ENCODE measurements around the gene POP5. TPM values are rescaled to one million over a fixed set of nuclear protein-coding genes. Genes with fewer than 3 reads are reported as not detected.
"Not testable (repeated sequence)": the region's sequence is repeated elsewhere in the genome, so short reads cannot be mapped to it uniquely, and the experiment has no call there.

POP5 gene
- total RNA-seq, 3 donors from 2014 or later, result 29.5 to 44.3 (median 37.7) TPM

GRCh38 chr12:120620624-120621023, 39.4 kb upstream of the POP5 start:
- DNase-seq, result peak; percentile 57 to 64 (median 61)
- ATAC-seq, result peak; percentile 99
- Histone ChIP-seq H3K4me1 (ENCODE audit: low read depth) (peaks cover 3% of the 10 kb centered on the region), H3K9me3 (no peaks in the 10 kb centered on the region), H3K4me3 (no peak overlapping the region), H3K36me3 (ENCODE audit: low read depth) (no peaks in the 10 kb centered on the region)
- intact Hi-C loops (cut with DNase I, micrococcal nuclease), result no loop called here
- TF ChIP-seq CTCF (IDR thresholded peaks at IDR 0.05), result no peak

- no peaks in the 10 kb centered on the region for H3K9me3 ChIP-seq
- peaks cover 3% of the 10 kb centered on the region for H3K4me1 ChIP-seq (ENCODE audit: low read depth)
- no peak overlapping the region for H3K4me3 ChIP-seq
- ATAC-seq, result no peak
- intact Hi-C loops (cut with DNase I, micrococcal nuclease), result no loop called here
- no peak for DNase-seq
- TF ChIP-seq CTCF (IDR thresholded peaks at IDR 0.05), result no peak
- no peaks in the 10 kb centered on the region for H3K36me3 ChIP-seq (ENCODE audit: low read depth)
Measured at GRCh38 chr12:120618954-120619615, 37.9 kb upstream of the POP5 start.

- ATAC-seq; H3K4me1 ChIP-seq (ENCODE audit: low read depth); intact Hi-C loops (cut with DNase I, micrococcal nuclease); H3K9me3 ChIP-seq; DNase-seq; H3K4me3 ChIP-seq; H3K36me3 ChIP-seq (ENCODE audit: low read depth): not testable (repeated sequence)
Measured at GRCh38 chr12:120617767-120618166, 36.6 kb upstream of the POP5 start.

GRCh38 chr12:120617193-120617592, 36.0 kb upstream of the POP5 start:
- H3K36me3 ChIP-seq (ENCODE audit: low read depth); intact Hi-C loops (cut with DNase I, micrococcal nuclease); ATAC-seq; H3K4me3 ChIP-seq; H3K4me1 ChIP-seq (ENCODE audit: low read depth); H3K9me3 ChIP-seq; DNase-seq: not testable (repeated sequence)

- intact Hi-C loops (cut with DNase I, micrococcal nuclease), result no loop called here
- ATAC-seq (no peak), DNase-seq (no peak)
- Histone ChIP-seq H3K4me3 (no peak overlapping the region), H3K36me3 (ENCODE audit: low read depth) (no peaks in the 10 kb centered on the region), H3K9me3 (no peaks in the 10 kb centered on the region), H3K4me1 (ENCODE audit: low read depth) (no peaks in the 10 kb centered on the region)
- no peak for TF ChIP-seq CTCF (IDR thresholded peaks at IDR 0.05)
Measured at GRCh38 chr12:120614848-120615247, 33.6 kb upstream of the POP5 start.

GRCh38 chr12:120611534-120611933, 30.3 kb upstream of the POP5 start:
- H3K9me3 ChIP-seq; intact Hi-C loops (cut with DNase I, micrococcal nuclease); H3K4me3 ChIP-seq; H3K4me1 ChIP-seq (ENCODE audit: low read depth); DNase-seq; H3K36me3 ChIP-seq (ENCODE audit: low read depth); ATAC-seq: not testable (repeated sequence)

- H3K4me1 ChIP-seq (ENCODE audit: low read depth), result no peaks in the 10 kb centered on the region
- H3K4me3 ChIP-seq, result no peak overlapping the region
- no peak for TF ChIP-seq CTCF (IDR thresholded peaks at IDR 0.05)
- intact Hi-C loops (cut with DNase I, micrococcal nuclease), result no loop called here
- H3K36me3 ChIP-seq (ENCODE audit: low read depth), result no peaks in the 10 kb centered on the region
- ATAC-seq, result no peak
- H3K9me3 ChIP-seq, result no peaks in the 10 kb centered on the region
- DNase-seq, result no peak
Measured at GRCh38 chr12:120610560-120610959, 29.4 kb upstream of the POP5 start.

- H3K4me3 ChIP-seq; H3K4me1 ChIP-seq (ENCODE audit: low read depth); H3K9me3 ChIP-seq; intact Hi-C loops (cut with DNase I, micrococcal nuclease); H3K36me3 ChIP-seq (ENCODE audit: low read depth); DNase-seq: not testable (repeated sequence)
- peak; percentile 51 for ATAC-seq
Measured at GRCh38 chr12:120602416-120602815, 21.2 kb upstream of the POP5 start.
